Measurements from ENCODE around the gene SHH. TPM values are rescaled to one million over a fixed set of nuclear protein-coding genes. Genes with fewer than 3 reads are reported as not detected.

The SHH gene
- total and polyA plus RNA-seq, 2 of the 4 experiments (the other 2 are of a cell fraction): under 0.01 to 0.03 TPM

- no peak overlapping the region for H3K27ac ChIP-seq (ENCODE audit: insufficient read depth, low read length)
- H3K4me1 ChIP-seq (ENCODE audit: control insufficient read depth, insufficient read depth, low read length): no peaks in the 10 kb centered on the region
- dilution Hi-C loops (cut with HindIII; ENCODE audit: low sequenced_read_pairs, unreplicated experiment): no loop called here
- intact Hi-C loops (cut with micrococcal nuclease): loop anchor here (1.0 kb wide), 3 partner anchors 658 to 1002 kb away; no protein-coding TSS in a partner anchor
- H2BK20ac ChIP-seq (ENCODE audit: low read depth, low read length): no peak overlapping the region
- H2BK5ac ChIP-seq (ENCODE audit: low read depth, low read length, poor library complexity, severe bottlenecking): no peak overlapping the region
- BruUV-seq (replicated peaks): no TSS peak
- H4K5ac ChIP-seq (ENCODE audit: low read depth, low read length): no peak overlapping the region
- CTCF ChIA-PET: no interaction called here
- no peak overlapping the region for H2AK9ac ChIP-seq (replicated peaks; ENCODE audit: low read depth, low read length, poor library complexity)
- no peak overlapping the region for H2BK15ac ChIP-seq (ENCODE audit: low read depth, low read length)
- H3K27me3 ChIP-seq (ENCODE audit: control insufficient read depth, insufficient read depth, low read length): peaks cover 43% of the 10 kb centered on the region
- H3K79me1 ChIP-seq (ENCODE audit: low read depth in 1 of 2, low read length in 2 of 2): no peaks in the 10 kb centered on the region
- no peak overlapping the region for H3K18ac ChIP-seq (ENCODE audit: low read depth, low read length)
- in situ Hi-C loops (cut with MboI; ENCODE audit: low sequenced_read_pairs): loop anchor here (10.0 to 25.0 kb wide), 2 partner anchors 659 to 822 kb away; partner anchors contain the start of gene RNF32
- no peaks in the 10 kb centered on the region; the same call in 1 of the 2 replicates for H4K20me1 ChIP-seq (ENCODE audit: insufficient read depth, low read length)
- H2BK120ac ChIP-seq (ENCODE audit: low read depth, low read length): no peak overlapping the region
- H2AK5ac ChIP-seq (ENCODE audit: low read depth, low read length): no peak overlapping the region
- H3K4ac ChIP-seq (ENCODE audit: low read depth, low read length): no peak overlapping the region
- 35% methylated on average over 8 of the region's 20 CpGs; no CpG with 5 or more reads in 1 of the 2 experiments for WGBS, 2 experiments (ENCODE audit: extremely low coverage in 2 of 2, insufficient read length in 1 of 2)
- no peak overlapping the region for H3K4me3 ChIP-seq (ENCODE audit: insufficient read depth, low read depth, low read length)
- no peaks in the 10 kb centered on the region for H3K36me3 ChIP-seq (ENCODE audit: control insufficient read depth, insufficient read depth, low read length)
- H3K23ac ChIP-seq (ENCODE audit: low read depth, low read length): no peak overlapping the region
- no peaks in the 10 kb centered on the region for H3K9me3 ChIP-seq (ENCODE audit: control insufficient read depth, insufficient read depth, low read length)
- DNase-seq: peak; percentile 43
- H4K8ac ChIP-seq (ENCODE audit: low read depth in 2 of 2, low read length in 2 of 2): no peak overlapping the region
- POLR2A ChIA-PET (ENCODE audit: unreplicated experiment): no interaction called here
- peak overlapping the region; percentile 75 for H2AFZ ChIP-seq (replicated peaks; ENCODE audit: low read length, poor library complexity)
- no peak overlapping the region for H3K14ac ChIP-seq (replicated peaks; ENCODE audit: low read depth, low read length)
- H4K91ac ChIP-seq (ENCODE audit: insufficient read depth, low read depth, low read length): no peak overlapping the region
- ATAC-seq (ENCODE audit: low read depth): peak; percentile 86
- H3K4me2 ChIP-seq (ENCODE audit: low read depth, low read length): peak overlapping the region; percentile 50; the same call in 1 of the 2 replicates
- H3K56ac ChIP-seq (ENCODE audit: extremely low read depth, insufficient read depth, low read length): no peak overlapping the region
- H3K9ac ChIP-seq (ENCODE audit: low read depth, low read length): no peak overlapping the region
- H3K9me1 ChIP-seq (ENCODE audit: insufficient read depth, low read length): no peaks in the 10 kb centered on the region
- TF ChIP-seq RCOR1 (IDR thresholded peaks at IDR 0.05; ENCODE audit: insufficient replicate concordance, low read length) (no peak), BHLHE40 (IDR thresholded peaks at IDR 0.05; ENCODE audit: low read depth, low read length) (no peak), CHD1 (IDR thresholded peaks at IDR 0.05; ENCODE audit: low read depth, low read length) (no peak), SMC3 (IDR thresholded peaks at IDR 0.05; ENCODE audit: low read depth, low read length) (peak; percentile 78), MAFK (IDR thresholded peaks at IDR 0.05; ENCODE audit: low read depth, low read length) (no peak), NFE2L2 (IDR thresholded peaks at IDR 0.05; ENCODE audit: low read depth, low read length) (no peak), RFX5 (IDR thresholded peaks at IDR 0.05; ENCODE audit: low read depth, low read length) (no peak), RAD21 (IDR thresholded peaks at IDR 0.05; ENCODE audit: low read length) (peak; percentile 89), MAZ (IDR thresholded peaks at IDR 0.05; ENCODE audit: borderline replicate concordance, low read depth, low read length) (peak; percentile 83; the same call in 1 of the 2 replicates), MXI1 (IDR thresholded peaks at IDR 0.05; ENCODE audit: borderline replicate concordance, low read depth, low read length) (no peak), POLR2A (IDR thresholded peaks at IDR 0.05; ENCODE audit: low read depth, low read length) (no peak), USF2 (IDR thresholded peaks at IDR 0.05; ENCODE audit: low read depth, low read length) (no peak)
- TF ChIP-seq, protein P1, sequence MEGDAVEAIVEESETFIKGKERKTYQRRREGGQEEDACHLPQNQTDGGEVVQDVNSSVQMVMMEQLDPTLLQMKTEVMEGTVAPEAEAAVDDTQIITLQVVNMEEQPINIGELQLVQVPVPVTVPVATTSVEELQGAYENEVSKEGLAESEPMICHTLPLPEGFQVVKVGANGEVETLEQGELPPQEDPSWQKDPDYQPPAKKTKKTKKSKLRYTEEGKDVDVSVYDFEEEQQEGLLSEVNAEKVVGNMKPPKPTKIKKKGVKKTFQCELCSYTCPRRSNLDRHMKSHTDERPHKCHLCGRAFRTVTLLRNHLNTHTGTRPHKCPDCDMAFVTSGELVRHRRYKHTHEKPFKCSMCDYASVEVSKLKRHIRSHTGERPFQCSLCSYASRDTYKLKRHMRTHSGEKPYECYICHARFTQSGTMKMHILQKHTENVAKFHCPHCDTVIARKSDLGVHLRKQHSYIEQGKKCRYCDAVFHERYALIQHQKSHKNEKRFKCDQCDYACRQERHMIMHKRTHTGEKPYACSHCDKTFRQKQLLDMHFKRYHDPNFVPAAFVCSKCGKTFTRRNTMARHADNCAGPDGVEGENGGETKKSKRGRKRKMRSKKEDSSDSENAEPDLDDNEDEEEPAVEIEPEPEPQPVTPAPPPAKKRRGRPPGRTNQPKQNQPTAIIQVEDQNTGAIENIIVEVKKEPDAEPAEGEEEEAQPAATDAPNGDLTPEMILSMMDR (conservative IDR thresholded peaks at IDR 0.05; ENCODE audit: low read depth, low read length): peak; percentile 82
- TF ChIP-seq, protein P2, sequence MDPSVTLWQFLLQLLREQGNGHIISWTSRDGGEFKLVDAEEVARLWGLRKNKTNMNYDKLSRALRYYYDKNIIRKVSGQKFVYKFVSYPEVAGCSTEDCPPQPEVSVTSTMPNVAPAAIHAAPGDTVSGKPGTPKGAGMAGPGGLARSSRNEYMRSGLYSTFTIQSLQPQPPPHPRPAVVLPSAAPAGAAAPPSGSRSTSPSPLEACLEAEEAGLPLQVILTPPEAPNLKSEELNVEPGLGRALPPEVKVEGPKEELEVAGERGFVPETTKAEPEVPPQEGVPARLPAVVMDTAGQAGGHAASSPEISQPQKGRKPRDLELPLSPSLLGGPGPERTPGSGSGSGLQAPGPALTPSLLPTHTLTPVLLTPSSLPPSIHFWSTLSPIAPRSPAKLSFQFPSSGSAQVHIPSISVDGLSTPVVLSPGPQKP (IDR thresholded peaks at IDR 0.05; ENCODE audit: borderline replicate concordance, low read depth, low read length): no peak
These were observed 3.3 kb upstream of the SHH start for GRCh38 chr7:155815332-155816191.
